ENCODE measurements around the gene ANKRD29. TPM values are rescaled to one million over a fixed set of nuclear protein-coding genes. Genes with fewer than 3 reads are reported as not detected.

ANKRD29 gene
- polyA plus RNA-seq, 1 donor, result 6.1 TPM

DNA sequence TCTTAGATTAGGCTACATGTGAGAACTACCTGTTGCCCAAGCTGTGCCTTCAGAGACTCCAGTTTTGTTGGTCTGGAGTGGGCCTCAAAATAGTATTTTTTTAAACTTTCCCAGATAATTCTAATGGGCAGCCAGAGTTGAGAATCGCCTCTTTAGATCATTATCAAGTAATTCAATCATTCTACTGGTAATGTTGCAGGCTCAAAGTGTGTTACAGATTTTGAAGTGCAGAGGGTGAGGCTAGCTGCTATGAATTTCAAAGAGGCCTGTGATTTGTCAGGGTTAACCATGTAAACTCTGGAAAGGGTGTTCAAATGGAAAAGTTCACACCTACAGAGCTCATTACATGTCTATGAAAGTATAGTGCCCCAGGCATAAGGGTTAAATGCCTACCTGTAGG, 30.1 kb downstream of the ANKRD29 start:
- Histone ChIP-seq H3K4me1 (ENCODE audit: control insufficient read depth, insufficient read depth, low read length) (peaks cover 24% of the 10 kb centered on the region), H3K4me3 (ENCODE audit: low read length) (no peak overlapping the region), H3K9me3 (ENCODE audit: control insufficient read depth, low read depth, low read length) (no peaks in the 10 kb centered on the region), H3K36me3 (ENCODE audit: control insufficient read depth, insufficient read depth, low read length) (no peaks in the 10 kb centered on the region), H3K27ac (ENCODE audit: low read length) (no peak overlapping the region), H3K27me3 (ENCODE audit: control insufficient read depth, insufficient read depth, low read length) (no peaks in the 10 kb centered on the region)
- no peak for DNase-seq
- no CpG with 5 or more reads among the region's 1 CpG for WGBS (ENCODE audit: insufficient coverage, low lambda C conversion rate)

DNA sequence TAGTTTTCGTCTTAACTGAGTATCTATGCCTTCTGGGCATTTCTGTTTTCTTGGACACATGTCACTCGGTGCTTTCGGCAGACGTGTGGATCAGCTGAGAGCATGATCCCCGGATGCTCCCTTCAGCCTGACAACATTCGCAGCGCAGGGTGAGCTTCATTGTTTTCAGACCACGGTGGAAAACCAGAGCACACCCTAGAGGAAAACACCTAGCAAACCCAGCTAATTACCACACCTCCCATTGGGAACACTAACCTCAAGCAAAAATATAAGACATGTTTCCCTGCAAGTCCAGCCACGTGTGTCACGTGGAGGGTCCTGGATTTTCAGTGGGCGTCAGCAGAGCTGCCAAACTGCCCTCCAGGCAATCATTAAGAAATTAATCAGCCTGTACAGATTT, 31.0 kb downstream of the ANKRD29 start:
- no peaks in the 10 kb centered on the region for H3K36me3 ChIP-seq (ENCODE audit: control insufficient read depth, insufficient read depth, low read length)
- H3K4me1 ChIP-seq (ENCODE audit: control insufficient read depth, insufficient read depth, low read length), result peaks cover 31% of the 10 kb centered on the region
- H3K27me3 ChIP-seq (ENCODE audit: control insufficient read depth, insufficient read depth, low read length), result no peaks in the 10 kb centered on the region
- no peak overlapping the region for H3K4me3 ChIP-seq (ENCODE audit: low read length)
- WGBS (ENCODE audit: insufficient coverage, low lambda C conversion rate), result no CpG with 5 or more reads among the region's 11 CpGs
- DNase-seq, result no peak
- H3K9me3 ChIP-seq (ENCODE audit: control insufficient read depth, low read depth, low read length), result no peaks in the 10 kb centered on the region
- no peak overlapping the region for H3K27ac ChIP-seq (ENCODE audit: low read length)

DNA sequence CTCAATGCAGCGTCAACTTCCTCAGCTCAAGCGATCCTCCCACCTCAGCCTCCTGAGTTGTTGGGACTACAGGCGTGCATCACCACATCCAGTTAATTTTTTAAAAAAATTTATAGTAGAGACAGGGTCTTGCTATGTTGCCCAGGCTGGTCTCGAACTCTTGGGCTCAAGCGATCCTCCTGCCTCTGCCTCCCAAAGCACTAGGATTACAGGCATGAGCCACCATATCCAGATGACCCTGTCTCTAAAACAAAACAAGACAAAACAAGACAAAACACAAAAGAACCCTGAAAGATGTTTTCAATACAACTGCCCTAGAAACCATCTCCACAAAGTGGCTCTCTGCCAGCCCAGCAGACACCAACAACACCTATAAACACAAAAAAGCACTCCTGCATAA, 31.4 kb downstream of the ANKRD29 start:
- H3K27me3 ChIP-seq (ENCODE audit: control insufficient read depth, insufficient read depth, low read length), result no peaks in the 10 kb centered on the region
- H3K9me3 ChIP-seq (ENCODE audit: control insufficient read depth, low read depth, low read length), result no peaks in the 10 kb centered on the region
- H3K36me3 ChIP-seq (ENCODE audit: control insufficient read depth, insufficient read depth, low read length), result no peaks in the 10 kb centered on the region
- H3K4me1 ChIP-seq (ENCODE audit: control insufficient read depth, insufficient read depth, low read length), result peaks cover 35% of the 10 kb centered on the region
- H3K4me3 ChIP-seq (ENCODE audit: low read length), result no peak overlapping the region
- no CpG with 5 or more reads among the region's 5 CpGs for WGBS (ENCODE audit: insufficient coverage, low lambda C conversion rate)
- no peak overlapping the region for H3K27ac ChIP-seq (ENCODE audit: low read length)
- no peak for DNase-seq

DNA sequence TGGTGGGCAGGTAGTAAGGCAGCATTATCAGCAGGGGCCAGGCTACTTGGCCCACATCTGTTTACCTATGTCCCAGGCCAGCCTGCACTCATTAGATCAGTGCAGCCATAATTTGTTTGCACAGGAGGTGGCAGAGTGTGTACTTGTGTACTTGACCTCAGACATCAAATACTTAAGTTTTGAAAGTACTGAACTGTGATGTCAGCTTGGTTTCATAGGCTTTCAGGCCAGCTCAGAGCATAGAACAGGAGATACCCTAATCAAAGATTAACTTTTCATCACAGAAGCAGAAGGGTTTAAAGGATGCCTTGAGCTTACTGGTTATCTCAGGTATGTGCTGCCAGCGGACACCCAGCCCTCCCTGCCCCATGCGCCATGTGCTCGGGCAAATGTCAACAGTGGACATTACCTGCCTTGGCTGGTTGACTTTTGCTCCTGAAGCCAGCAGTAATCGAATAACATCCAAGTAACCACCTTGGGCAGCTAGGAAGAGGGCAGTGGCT, 33.2 kb downstream of the ANKRD29 start:
- Histone ChIP-seq H3K4me3 (ENCODE audit: low read length) (no peak overlapping the region), H3K9me3 (ENCODE audit: control insufficient read depth, low read depth, low read length) (no peaks in the 10 kb centered on the region), H3K27ac (ENCODE audit: low read length) (peak overlapping the region; percentile 89), H3K4me1 (ENCODE audit: control insufficient read depth, insufficient read depth, low read length) (peaks cover 36% of the 10 kb centered on the region), H3K27me3 (ENCODE audit: control insufficient read depth, insufficient read depth, low read length) (no peaks in the 10 kb centered on the region), H3K36me3 (ENCODE audit: control insufficient read depth, insufficient read depth, low read length) (no peaks in the 10 kb centered on the region)
- DNase-seq, result peak; percentile 61 to 78
- no CpG with 5 or more reads among the region's 4 CpGs for WGBS (ENCODE audit: insufficient coverage, low lambda C conversion rate)

DNA sequence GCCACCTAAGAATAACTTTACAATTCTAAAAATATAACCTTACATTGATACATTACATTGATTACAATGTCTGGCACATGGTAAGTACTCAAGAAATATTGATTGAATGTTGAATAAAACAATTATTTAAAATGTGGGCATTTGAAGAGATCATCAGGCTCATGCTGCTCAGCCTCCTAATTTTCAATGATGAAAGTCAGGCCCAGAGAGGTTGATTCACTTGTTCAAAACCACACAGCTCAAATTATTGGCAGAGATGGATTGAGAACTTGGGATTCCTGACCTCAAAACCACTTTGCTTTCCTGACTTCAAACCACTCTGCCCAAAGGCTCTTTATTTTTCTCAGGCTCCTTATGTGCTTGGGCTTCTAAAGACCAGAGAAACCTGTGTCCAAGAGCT, 34.7 kb downstream of the ANKRD29 start:
- no peak overlapping the region for H3K4me3 ChIP-seq (ENCODE audit: low read length)
- peaks cover 36% of the 10 kb centered on the region for H3K4me1 ChIP-seq (ENCODE audit: control insufficient read depth, insufficient read depth, low read length)
- no peaks in the 10 kb centered on the region for H3K27me3 ChIP-seq (ENCODE audit: control insufficient read depth, insufficient read depth, low read length)
- peak overlapping the region; percentile 75 for H3K27ac ChIP-seq (ENCODE audit: low read length)
- no peaks in the 10 kb centered on the region for H3K36me3 ChIP-seq (ENCODE audit: control insufficient read depth, insufficient read depth, low read length)
- no peaks in the 10 kb centered on the region for H3K9me3 ChIP-seq (ENCODE audit: control insufficient read depth, low read depth, low read length)
- DNase-seq, result no peak

DNA sequence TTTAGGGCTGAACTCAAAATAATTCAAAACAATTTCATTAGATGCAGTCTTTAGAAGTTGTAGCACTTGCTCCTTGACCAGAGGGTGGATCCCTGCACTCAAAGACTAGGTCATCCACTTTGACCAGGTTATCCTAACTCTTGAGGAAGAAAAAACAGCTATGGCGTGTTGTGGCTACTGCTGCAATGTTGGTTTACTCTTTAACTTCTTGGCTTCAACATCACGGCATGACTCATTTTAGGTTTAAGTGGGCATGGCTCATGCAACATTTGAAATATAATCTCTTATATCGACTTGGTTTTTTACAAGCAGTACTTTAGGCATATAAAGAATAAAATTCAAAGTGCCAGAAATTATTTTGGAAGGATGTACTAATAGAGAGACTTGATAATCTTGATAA, 35.4 kb downstream of the ANKRD29 start:
- peak overlapping the region; percentile 75 for H3K27ac ChIP-seq (ENCODE audit: low read length)
- WGBS (ENCODE audit: insufficient coverage, low lambda C conversion rate), result no CpG with 5 or more reads among the region's 3 CpGs
- H3K36me3 ChIP-seq (ENCODE audit: control insufficient read depth, insufficient read depth, low read length), result no peaks in the 10 kb centered on the region
- H3K4me1 ChIP-seq (ENCODE audit: control insufficient read depth, insufficient read depth, low read length), result peaks cover 36% of the 10 kb centered on the region
- H3K4me3 ChIP-seq (ENCODE audit: low read length), result no peak overlapping the region
- no peaks in the 10 kb centered on the region for H3K27me3 ChIP-seq (ENCODE audit: control insufficient read depth, insufficient read depth, low read length)
- no peaks in the 10 kb centered on the region for H3K9me3 ChIP-seq (ENCODE audit: control insufficient read depth, low read depth, low read length)
- peak; percentile 71 to 88 for DNase-seq

DNA sequence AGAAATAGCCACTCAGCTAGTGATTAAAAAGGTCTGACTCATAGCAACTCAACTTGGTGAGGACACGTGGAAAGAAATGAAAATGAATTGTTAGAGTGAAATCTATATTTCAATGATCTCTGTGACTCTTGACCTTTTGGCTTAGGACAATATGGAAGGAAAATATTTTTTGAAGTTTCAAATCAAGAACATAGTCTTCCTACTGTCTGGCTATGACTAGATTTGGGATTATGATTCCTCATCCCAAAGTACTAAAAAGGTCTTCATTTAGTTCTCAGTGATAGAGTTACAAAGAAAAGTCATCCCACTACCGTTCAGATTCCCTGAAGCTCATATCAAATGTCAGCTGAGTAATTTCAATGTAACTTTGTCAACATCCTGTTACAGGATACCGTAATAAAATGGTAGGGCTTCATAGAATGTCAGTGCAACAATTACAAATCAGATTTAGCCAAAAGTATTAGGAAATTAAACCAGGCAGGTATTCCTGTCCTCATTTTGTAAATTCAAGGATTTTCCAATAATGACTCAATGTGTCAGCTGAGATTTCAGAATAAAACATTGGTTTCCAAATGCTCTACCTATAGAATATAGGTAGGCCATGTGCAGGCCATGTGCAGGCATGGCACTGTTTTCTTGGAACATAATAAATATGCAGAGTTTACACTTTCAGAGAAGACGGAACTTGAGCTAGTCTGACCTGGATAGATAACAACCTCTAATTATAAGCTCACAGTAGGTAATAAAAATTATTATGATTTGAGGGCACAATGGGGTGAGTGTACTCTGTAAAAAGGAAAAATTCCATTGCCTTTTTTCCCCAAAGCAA, 36.0 kb downstream of the ANKRD29 start:
- peak overlapping the region; percentile 75 for H3K27ac ChIP-seq (ENCODE audit: low read length)
- WGBS (ENCODE audit: insufficient coverage, low lambda C conversion rate), result no CpG with 5 or more reads among the region's 4 CpGs
- peaks cover 36% of the 10 kb centered on the region for H3K4me1 ChIP-seq (ENCODE audit: control insufficient read depth, insufficient read depth, low read length)
- H3K36me3 ChIP-seq (ENCODE audit: control insufficient read depth, insufficient read depth, low read length), result no peaks in the 10 kb centered on the region
- DNase-seq, result peak in 1 of 2 donors; percentile 52
- H3K9me3 ChIP-seq (ENCODE audit: control insufficient read depth, low read depth, low read length), result no peaks in the 10 kb centered on the region
- H3K27me3 ChIP-seq (ENCODE audit: control insufficient read depth, insufficient read depth, low read length), result no peaks in the 10 kb centered on the region
- no peak overlapping the region for H3K4me3 ChIP-seq (ENCODE audit: low read length)

DNA sequence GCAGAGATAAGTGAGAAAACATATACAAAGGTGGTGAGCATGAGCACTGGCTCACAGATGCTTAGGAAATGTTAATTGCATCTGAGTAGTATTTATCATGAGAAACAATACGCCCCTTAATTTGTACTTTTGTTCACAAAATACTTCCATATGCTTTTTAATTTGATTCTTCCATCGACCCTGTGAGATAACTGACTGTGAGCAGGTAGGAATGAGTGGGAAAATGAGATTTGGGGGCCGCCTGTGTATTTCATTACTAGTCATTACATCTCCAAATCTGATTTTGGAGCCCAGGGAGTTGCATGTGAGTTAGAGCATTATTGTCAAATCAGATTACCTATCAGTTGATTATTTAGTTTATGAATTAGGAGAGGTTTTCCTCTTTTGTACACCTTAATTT, 39.7 kb downstream of the ANKRD29 start:
- Histone ChIP-seq H3K36me3 (ENCODE audit: control insufficient read depth, insufficient read depth, low read length) (no peaks in the 10 kb centered on the region), H3K9me3 (ENCODE audit: control insufficient read depth, low read depth, low read length) (no peaks in the 10 kb centered on the region), H3K4me1 (ENCODE audit: control insufficient read depth, insufficient read depth, low read length) (peaks cover 50% of the 10 kb centered on the region), H3K27ac (ENCODE audit: low read length) (no peak overlapping the region), H3K27me3 (ENCODE audit: control insufficient read depth, insufficient read depth, low read length) (peaks cover 3% of the 10 kb centered on the region), H3K4me3 (ENCODE audit: low read length) (no peak overlapping the region)
- no CpG with 5 or more reads among the region's 3 CpGs for WGBS (ENCODE audit: insufficient coverage, low lambda C conversion rate)
- no peak for DNase-seq

DNA sequence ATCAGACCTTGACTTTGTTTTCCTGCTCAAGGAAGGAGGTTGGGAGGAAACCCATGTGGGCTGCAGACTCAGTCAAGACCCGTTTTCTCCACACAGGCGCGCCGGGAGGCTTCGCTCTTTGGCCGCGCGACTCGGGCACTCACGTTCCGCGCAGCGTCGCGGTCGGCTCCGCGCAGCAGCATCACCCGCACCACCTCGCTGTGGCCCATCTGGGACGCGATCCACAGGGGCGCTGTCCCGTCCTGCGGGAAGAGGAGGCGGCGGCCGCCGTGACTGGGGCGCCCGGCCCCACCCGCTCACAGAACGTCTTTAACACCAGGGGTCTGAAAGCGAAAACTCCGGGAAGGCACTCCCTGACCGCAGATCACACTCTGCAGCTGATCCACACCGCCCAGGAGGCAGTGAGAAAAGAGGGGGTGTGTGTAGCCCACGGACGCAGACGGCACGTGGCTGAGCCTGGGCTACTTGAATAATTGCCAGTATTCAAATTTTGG, 43.3 kb downstream of the ANKRD29 start:
- Histone ChIP-seq H3K27me3 (ENCODE audit: control insufficient read depth, insufficient read depth, low read length) (peaks cover 3% of the 10 kb centered on the region), H3K36me3 (ENCODE audit: control insufficient read depth, insufficient read depth, low read length) (no peaks in the 10 kb centered on the region), H3K4me1 (ENCODE audit: control insufficient read depth, insufficient read depth, low read length) (peaks cover 37% of the 10 kb centered on the region), H3K4me3 (ENCODE audit: low read length) (peak overlapping the region; percentile 43), H3K27ac (ENCODE audit: low read length) (peak overlapping the region; percentile 66), H3K9me3 (ENCODE audit: control insufficient read depth, low read depth, low read length) (no peaks in the 10 kb centered on the region)
- no CpG with 5 or more reads among the region's 41 CpGs for WGBS (ENCODE audit: insufficient coverage, low lambda C conversion rate)
- no peak for DNase-seq

DNA sequence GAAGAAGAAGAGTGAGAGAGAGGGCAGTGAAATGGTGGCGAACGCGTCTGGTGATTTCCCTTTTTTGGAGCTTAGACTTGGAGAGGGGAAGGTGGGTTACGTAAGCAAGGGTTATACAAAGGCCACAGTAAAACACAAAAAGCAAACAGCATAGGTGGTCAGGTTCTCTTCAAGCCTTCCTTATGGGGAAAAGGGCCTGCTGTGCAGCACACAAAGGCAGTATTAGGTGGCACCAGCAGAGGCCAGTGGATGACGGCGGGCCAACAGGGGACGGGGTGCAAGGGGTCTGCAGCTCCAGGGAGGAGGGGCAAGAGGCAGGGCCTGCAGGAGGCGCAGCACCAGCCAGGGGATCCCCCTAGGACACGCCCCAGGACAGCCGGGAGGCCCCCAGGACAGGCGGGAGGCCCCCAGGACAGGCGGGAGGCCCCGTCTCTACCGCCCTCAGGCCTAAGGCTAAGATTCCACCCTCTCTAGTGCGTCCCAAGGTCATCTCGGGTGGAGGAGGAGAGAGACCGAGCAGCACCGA, 43.8 kb downstream of the ANKRD29 start:
- 48% methylated on average over 3 of the region's 18 CpGs for WGBS (ENCODE audit: insufficient coverage, low lambda C conversion rate)
- DNase-seq, result peak; percentile 60 to 83
- Histone ChIP-seq H3K9me3 (ENCODE audit: control insufficient read depth, low read depth, low read length) (no peaks in the 10 kb centered on the region), H3K27me3 (ENCODE audit: control insufficient read depth, insufficient read depth, low read length) (peaks cover 3% of the 10 kb centered on the region), H3K4me3 (ENCODE audit: low read length) (peak overlapping the region; percentile 43), H3K4me1 (ENCODE audit: control insufficient read depth, insufficient read depth, low read length) (peaks cover 37% of the 10 kb centered on the region), H3K27ac (ENCODE audit: low read length) (peak overlapping the region; percentile 66), H3K36me3 (ENCODE audit: control insufficient read depth, insufficient read depth, low read length) (no peaks in the 10 kb centered on the region)
